D341Med (cell line): ENCODE results near the gene SPSB1.

Source experiments
- DNase-seq: peaks from one replicate; pipeline ENCODE4 v3.0.0; 2012; ENCODE audit warnings: low spot score

The SPSB1 gene

DNA sequence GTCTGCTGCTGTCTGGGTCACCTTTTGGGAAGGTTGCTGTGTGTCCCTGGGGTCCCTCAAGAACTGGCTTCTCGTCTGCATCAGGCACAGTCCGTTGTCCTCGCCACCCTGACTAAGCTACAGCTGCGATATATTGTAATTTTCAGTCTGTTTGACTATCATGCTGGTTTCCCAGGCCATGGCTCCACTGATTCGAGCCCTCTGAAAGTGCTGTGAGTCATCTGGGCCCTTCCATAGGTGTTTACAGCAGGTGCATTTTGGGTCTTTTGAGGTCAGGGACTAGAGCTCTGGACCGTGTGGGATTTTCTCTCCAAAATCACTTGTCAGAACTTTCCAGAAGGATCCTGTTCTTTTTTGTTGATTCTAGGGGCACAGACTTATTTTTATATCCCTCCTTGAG lies 52.8 kb downstream of the SPSB1 start:
- no peak for DNase-seq

DNA sequence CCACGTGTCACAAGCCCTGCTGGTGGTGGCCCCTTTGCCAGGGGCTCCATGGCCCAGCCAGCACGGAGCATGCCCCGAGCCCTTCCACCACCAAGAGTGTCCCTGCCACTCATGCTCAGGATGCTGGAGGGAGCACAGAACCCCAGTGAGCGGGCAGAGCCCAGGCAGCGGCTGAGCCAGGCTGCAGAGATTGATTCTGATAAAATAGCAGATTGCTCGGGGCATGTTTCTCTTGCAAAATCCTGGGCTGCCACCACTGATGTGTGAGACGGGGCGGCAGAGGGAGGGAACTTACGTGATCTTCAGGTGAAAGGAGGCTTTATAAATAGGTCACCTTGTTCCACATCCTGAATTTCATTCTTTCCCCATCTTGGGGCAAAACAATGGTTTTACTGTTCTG lies 53.2 kb downstream of the SPSB1 start:
- no peak for DNase-seq

DNA sequence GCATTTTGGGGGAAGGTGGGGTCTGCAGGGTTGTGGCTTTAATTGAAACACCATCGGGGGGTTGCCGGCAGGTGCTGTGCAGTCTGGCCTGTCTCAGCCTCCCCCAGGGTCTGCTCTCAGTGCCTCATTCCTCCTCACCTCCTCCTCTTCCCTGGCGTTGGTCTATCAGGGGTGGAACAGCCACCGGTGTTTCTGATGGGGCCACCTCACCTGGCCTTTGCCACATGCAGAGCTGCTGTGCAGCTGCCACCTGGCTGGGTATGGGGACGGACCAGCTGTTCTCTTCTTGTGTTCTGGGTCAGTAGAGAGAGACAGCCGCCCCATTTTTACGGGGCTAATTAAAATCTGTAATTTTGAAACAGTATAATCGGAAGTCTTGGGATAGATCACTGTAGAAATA lies 53.9 kb downstream of the SPSB1 start:
- no peak for DNase-seq

DNA sequence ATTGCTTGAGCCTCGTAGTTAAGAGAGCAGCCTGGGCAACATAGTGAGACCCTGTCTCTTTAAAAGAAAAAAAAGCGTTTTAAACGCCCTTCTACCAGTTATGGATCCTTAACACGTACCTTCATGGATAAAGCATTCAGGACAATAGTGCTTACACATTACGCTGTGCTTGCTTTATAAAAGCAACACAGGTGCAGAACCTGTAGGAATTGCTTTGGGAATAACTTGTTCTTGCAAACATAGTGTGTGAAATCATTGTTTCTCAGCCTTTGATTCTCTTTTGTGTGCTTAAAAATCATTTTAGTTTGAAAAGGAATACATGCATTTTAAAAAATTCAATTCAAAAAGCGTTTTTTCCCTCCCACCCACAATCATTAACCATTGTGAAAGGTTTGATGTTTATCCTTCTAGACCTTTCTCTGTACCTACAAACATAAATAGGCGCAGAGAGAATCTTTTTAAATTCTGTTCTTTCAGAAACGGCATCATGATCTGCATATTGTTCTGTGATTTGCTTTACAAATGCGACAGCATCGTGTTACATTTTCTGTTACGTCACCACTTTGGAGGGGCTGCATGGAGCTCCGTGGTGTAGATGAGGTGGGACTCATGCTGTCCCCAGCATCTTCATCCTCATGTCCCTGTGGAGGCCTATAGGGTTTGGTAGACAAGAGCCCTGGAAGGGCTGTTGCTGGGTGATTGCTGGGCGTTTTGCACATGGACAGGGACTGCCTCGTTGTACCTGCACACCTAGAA lies 54.6 kb downstream of the SPSB1 start:
- DNase-seq = no peak

DNA sequence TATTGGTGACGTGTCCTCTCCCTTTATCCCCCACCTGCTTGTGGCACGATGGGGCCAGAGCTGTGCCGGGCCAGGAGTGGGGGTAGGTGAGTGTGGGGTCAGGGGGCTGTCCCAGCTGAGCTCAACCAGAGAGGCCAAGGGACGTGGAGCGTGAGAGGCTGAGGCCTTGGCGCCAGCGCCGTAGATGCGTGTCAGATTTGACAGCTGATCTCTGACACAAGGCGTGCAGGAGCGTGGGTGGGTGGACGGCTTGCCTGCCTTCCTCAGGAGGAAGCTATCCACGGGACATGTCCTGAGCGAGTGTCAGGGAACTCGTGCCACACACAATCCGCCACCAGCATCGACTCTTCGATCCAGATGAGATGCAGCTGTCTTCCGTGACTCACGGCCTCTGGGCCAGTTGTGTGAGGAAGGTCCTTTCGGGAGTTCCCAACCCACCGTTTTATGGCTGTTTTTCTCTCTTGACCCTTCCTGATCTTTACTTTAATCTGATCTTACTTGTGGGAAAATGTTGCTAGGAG lies 56.7 kb downstream of the SPSB1 start:
- DNase-seq = no peak

DNA sequence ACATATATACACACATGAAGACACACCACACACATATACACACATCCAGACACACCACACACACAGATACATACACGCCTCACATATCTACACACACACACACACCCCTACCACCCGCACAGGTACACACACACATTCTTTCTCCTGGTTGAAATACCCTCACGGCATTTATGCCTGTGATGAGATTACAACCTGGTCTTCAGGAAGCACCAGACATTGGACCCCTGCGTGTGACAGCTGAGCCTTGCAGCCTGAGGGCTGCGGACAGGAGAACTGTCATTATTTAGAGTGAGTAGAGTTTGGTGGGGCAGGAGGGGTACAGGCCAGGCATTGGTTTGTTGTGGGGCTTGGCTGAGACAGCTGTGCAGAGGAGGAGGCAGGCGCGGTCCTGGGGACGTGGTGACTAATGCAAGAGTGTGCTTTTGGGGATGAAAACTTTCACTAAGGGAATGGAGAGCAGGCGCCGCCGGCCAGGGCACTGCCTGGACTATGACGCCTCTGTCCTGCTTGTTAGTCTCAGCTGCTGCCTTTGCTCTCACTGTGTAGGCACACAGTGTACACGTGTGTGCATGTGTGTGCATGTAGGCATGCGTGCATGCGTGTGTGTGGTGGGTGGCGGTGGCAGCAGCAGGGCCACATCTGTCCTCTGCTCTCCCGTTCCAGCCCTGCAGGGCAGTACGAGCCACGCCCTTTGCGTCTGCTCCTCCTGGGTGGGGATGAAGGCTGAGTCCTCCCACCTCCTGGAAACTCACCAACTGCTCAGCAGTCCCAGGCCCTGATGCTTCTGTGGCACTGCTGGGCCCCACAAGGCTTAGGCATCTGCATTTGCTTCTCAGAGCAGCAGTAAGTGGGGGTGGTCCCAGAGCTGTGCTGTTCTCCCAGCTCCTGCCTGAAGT lies 57.6 kb downstream of the SPSB1 start:
- no peak for DNase-seq

DNA sequence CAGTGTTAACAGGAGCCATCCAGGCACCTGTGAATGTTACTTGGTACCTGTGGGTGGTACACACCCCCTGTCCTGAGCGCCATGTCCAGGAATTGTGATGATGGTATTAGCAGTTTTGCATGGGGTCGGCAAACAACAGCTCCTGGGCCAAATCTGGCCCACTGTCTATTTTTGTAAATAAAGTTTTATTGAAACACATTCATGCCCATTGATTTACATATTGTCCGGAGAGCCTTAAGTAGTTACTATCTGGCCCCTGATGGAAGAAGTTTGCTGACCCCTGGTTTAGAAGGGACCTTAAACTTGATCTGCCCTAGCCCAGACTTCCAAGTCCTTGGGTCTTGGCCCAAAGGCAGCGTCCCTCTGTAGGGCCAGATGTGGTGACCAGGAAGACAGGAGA lies 58.3 kb downstream of the SPSB1 start:
- DNase-seq = no peak

DNA sequence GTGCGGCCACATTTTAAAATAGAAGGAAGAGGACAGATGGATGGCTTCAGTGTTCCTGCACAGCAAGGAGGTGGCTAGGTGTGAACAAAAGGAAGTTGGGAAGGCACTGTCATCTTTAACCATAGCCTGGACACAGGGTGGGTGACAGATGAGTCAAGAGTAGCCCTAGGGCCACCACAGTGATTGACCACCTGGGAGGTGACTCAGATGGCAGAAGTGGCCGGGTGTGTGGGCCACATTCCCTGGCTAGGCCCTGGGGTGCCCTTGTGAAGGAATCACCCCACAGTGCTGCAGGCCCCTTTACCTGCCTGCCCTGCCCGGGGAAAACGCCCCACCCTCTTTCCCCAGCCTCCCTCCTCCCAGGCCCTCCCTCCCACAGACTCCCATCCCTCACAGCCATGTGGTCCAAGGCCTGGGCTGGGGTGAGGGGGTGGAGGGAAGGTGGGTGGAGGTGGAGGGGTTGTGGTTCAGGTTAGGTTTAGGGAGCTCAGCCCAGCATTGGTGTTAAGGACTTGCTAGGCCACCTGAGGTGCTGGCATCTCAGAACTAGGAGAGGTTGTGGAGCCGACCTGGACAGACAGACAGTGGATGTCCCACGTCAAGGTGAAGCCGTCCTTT lies 59.1 kb downstream of the SPSB1 start:
- DNase-seq = no peak

DNA sequence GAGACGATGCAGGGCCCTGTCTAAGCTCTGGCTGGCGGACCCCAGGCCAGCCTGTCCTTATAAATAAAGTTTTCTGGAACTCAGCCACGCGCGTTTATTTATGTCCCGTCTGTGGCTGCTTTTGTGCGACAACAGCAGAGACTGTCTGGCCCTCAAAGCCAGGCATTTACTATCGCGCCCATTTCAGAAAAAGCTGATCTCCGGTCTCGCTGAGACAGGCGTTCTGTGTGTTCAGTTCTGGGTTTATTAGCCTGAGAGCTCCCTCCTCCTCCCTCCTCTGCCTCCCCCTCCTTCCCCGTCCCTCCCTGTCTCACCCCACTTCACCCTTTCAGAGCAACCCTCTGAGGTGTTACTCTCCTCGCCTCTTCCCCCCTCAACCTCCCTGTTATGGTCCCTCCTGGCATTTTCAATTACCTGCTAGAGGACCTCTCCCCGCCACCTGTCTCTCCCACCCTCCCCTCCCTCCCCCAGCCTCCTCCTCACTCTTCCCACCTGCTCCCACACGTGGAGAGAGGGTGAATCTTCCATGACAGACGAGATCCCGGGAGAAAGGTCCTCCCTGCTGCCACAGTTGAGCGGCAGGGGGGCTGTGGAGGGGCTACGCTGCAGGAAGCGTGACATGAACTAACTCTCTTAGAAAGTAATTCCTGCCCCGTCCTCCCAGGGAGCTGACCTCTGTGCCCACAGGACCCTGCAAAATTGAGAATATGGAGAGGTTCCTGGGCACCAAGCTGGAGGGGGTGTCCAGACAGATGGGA lies 59.9 kb downstream of the SPSB1 start:
- DNase-seq = no peak

DNA sequence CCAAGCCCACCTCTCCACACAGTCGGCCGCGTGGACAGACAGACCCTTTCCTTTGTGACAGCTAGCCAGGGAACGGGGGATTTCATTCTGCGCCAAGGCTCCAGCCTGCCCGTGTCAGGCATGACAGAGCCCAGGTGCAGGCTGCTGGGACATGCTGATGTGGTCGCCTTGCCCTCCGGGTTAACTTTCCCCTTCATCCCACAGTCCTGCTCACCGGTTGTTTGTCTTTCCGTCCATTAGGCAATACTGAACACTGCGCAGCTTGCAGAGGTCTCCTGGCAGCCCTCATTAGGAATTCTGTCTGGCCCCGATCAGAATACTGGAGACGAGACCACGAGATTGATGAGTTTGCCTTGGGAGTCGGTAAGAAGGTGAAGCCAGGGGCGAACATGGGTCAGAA lies 62.8 kb downstream of the SPSB1 start:
- DNase-seq = no peak

DNA sequence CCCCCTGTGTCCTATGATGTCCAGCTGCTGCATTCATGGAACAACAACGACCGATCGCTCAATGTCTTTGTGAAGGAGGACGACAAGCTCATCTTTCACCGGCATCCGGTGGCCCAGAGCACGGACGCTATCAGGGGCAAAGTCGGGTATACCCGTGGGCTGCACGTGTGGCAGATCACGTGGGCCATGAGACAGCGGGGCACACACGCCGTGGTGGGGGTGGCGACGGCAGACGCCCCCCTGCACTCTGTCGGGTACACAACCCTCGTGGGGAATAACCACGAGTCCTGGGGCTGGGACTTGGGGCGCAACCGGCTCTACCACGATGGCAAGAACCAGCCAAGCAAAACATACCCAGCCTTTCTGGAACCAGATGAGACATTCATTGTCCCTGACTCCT lies 63.3 kb downstream of the SPSB1 start:
- DNase-seq = no peak

DNA sequence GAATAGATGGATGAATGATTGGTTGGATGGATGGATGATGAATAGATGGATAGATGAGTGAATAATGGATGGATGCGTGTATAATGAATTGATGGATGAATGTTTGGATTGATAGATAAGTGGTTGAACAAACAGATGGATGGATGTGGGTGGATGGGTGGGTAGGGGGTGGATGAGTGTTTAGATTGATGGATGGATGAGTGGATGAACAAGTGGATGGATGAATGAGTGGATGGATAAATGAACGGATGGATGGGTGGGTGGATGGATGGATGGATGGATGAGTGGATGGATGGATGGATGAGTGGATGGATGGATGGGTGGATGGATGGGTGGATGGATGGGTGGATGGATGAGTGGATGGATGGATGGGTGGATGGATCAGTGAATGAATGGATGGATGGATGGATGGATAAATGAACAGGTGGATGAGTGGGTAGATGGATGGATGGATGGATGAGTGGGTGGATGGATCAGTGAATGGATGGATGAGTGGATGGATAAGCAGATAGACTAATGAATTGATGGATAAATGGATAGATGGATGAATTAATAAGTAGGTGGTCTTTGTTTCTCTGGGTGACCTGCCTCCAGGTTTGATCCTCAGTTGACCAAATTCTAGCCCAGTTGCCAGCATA lies 64.3 kb downstream of the SPSB1 start:
- no peak for DNase-seq

DNA sequence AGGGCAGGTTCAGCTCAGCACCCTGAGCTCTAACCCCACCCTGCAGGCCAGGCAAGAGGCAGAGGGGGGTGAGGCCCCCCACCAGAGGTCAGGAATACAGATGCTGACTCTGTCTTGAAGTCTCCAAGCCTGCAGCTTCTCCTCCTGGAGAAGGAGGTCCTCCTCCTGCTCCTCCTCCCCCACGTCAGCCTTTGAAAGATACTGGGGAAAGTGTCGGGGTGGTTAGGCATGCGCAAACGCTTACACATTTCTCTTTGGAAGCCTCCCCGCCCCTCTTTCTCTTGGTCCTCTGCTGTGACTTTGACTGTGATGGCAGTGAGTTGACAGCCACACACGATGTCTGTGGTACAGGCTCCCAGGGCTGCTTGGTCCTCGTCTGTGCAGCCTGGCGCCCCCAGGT lies 65.3 kb downstream of the SPSB1 start:
- DNase-seq = no peak

DNA sequence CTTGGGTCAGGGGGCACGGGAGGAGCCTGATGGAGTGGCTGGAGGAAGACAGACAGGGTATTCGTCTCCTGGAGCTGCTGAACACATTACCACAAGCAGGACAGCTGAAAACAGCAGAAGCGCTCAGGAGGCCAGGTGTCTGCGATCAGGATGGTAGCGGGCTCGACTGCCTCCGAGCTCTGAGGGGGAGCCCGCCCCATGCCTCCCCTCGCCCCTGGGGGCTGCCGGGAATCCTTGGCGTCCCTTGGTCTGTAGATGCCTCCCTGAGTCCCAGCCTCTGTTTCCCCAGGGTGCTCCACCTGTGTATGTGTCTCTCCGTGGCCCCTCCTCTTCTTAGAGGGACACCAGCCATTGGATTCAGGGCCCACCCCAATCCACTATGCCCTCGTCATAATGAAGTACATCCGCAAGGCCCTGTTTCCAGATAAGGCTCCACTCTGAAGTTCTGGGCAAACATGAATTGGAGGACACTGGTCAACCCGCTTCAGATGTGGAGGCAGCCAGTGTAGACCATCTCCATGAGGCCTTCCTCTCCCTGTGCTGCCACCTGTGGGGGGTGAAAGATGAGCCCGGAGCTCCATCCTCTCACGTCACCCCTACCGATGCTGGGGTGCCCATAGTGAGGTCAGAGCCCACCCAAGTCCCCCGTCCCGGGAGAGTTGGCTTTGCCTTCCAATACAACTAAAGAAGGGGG lies 67.8 kb downstream of the SPSB1 start:
- DNase-seq = no peak

DNA sequence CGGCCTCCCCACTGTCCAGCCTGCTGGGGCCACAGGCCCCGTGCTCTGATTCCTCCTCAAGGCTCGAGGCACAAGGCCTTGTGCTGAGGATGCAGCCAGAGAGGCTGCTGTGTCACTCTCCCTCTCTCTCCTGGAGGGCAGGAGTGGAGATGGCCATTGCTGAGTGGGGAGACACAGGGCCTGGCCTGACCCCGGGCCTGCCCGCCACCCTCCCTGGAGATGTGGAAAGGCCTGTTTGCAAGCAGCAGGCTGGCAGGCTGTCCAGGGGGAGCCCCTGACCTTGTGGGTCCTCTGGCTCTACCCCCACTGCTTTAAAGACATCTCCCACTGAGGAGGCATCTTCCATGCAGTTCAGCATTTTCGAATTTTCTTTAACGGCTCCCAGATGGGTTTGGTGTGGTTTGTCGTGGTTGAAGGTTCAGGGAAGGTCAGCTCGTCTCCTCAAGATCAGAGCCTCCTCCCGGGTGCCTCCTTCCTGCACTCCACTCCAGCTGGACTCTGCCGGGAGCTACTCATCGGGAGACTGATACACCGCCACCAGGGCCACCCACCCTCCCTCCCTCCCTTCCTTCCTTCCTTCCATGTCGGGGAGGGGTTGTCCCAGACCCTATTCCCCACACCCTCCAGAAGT lies 69.1 kb downstream of the SPSB1 start:
- DNase-seq = no peak

DNA sequence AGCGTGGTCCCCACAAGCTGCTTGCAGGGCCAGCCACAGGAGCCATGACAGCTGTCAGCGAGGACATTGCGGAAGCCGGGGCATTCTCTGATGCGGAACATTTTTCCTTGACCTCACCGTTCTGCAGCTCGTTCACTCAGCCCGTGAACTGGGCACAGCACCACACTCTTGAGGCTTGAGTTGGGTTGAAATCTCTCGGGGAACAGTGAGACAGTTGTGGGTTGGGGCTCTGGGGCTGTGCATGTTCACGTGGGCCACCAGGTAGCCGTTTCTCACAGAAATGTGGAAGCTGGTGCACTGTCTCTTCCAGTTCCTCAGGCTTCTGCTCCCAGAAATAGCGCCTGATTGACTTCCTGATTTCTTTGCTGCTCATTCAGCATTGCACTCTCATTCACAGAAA lies 69.8 kb downstream of the SPSB1 start:
- no peak for DNase-seq

DNA sequence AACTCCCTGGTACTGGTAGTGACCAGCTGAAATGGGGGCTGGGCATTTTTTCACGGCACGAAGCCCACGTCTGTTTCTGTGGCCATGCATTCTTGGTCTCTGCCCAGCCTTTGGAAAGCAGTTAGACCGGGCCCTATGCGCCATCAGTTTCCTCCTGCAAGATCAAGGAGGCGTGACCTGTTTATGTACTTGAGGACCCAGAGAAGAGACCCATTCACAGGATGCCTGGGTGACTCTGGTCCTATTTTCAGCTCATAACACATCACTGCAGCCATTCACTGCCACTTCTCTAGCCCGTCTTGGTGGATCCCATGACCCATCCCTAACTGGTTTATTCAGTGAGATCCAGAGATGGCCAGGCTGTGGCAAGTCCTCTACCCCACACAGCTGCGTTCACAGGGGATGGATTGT lies 70.4 kb downstream of the SPSB1 start:
- DNase-seq = no peak

DNA sequence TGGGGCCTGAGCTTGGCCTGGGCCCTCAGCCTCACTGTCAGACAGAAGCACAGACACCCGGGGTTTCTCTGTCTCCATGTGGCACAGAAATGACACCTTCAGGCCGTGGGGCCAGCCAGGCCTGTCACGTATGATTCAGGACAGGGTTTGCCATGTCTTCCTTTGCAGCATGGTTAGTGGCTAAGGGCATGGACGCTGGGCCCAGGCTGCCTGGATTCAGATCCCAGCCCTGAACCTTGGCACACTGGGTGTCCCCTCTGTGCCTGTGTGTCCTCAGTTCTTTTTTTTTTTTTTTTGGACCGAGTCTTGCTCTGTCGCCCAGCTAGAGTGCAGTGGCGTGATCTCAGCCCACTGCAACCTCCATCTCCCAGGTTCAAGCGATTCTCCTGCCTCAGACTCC lies 73.6 kb downstream of the SPSB1 start:
- DNase-seq = no peak

DNA sequence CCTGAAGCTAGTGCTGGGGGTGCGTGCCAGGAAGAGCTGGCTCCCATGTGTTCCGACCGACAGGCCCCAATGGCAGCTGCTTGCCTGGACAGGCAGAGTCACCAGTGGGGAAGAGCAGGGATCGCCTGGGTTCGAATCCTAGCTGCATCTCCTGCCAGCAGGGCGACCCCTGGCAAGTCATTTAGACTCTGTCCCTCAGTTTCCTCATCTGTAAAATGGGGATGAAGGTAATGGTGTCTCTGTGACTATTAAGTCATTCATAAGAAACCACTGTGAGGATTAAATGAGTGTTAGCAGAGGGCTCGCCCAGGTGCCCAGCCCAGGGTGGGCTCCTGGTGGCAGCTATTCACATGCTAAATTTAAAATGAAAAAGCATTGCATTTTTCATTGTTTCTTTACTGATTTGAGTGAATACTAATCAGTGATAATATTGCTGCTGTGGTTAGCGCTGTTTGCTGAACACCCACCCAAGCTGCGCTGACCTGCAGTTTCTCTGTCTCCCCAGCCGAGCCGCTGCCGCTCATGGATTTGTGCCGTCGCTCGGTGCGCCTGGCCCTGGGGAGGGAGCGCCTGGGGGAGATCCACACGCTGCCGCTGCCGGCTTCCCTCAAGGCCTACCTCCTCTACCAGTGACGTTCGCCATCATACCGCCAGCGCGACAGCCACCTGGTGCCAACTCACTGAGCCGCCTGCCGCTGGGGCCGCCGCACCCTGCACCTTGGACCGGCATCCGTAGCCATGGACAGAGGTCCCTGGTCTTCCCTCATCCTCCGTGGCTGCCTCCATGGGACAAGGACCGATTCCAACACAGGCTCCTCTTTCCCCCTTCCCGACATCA lies 74.5 kb downstream of the SPSB1 start:
- no peak for DNase-seq

DNA sequence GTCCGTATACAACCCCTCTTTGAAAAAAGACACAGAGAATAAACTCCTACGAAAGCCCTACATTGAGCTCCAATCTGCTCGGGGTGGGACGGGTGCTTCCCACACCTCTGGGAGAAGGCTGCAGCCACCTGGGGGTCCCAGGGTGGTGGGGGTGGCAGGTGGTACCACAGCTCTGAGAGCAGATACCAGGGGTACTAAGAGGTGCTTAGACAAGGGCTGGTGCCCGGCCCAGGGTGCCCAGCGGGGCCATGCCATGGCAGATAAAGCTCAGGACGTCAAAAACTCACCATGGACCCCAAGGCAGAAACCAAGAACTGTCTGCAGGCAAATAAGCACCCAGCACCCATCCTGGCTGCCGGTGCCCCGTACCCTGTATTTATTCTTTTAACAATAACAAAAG lies 75.1 kb downstream of the SPSB1 start:
- no peak for DNase-seq
